Panc1 (cell line): Measurements from ENCODE around the gene KCNMA1.
"Not testable (repeated sequence)": the region's sequence is repeated elsewhere in the genome, so short reads cannot be mapped to it uniquely, and the experiment has no call there.

ENCODE experiments used
- POLR2AphosphoS5 ChIP-seq: IDR thresholded peaks from 2 replicates; pipeline ENCODE4 v1.6.1; 2012; ENCODE audit warnings: mild to moderate bottlenecking, low read depth, low read length, moderate library complexity
- SIN3A ChIP-seq: IDR thresholded peaks from 2 replicates; pipeline ENCODE4 v1.6.1; 2012; ENCODE audit warnings: low read depth, mild to moderate bottlenecking, low read length, moderate library complexity, borderline replicate concordance; ENCODE audit not compliant: insufficient read depth
- TF ChIP-seq, protein P1 (sequence below): fragments of 450-650 bp; IDR thresholded peaks from 2 replicates; pipeline ENCODE4 v1.5.1; 2017; ENCODE audit warnings: mild to moderate bottlenecking
- TF ChIP-seq, protein P2 (sequence below), 2 experiments: IDR thresholded peaks; 2 replicates each; pipeline ENCODE4 v1.6.1; 2011 to 2012; ENCODE audit warnings: low read depth in 2 of 2, control low read depth in 1 of 2, low read length in 1 of 2, mild to moderate bottlenecking in 1 of 2, moderate library complexity in 1 of 2; ENCODE audit not compliant: insufficient read depth in 1 of 2

DNA sequence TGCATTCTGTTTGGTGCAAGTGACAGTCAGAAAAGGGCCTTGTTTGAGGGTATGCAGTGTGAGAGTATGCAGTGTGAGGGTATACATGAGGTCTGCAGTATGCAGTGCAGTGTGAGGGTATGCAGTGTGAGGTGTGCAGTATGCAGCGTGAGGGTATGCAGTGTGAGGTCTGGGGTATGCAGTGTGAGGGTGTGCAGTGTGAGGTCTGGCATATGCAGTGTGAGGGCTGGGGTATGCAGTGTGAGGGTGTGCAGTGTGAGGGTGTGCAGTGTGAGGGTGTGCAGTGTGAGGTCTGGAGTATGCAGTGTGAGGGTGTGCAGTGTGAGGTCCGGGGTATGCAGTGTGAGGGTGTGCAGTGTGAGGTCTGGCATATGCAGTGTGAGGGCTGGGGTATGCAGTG, 117.8 kb downstream of the KCNMA1 start:
- TF ChIP-seq, protein P1, sequence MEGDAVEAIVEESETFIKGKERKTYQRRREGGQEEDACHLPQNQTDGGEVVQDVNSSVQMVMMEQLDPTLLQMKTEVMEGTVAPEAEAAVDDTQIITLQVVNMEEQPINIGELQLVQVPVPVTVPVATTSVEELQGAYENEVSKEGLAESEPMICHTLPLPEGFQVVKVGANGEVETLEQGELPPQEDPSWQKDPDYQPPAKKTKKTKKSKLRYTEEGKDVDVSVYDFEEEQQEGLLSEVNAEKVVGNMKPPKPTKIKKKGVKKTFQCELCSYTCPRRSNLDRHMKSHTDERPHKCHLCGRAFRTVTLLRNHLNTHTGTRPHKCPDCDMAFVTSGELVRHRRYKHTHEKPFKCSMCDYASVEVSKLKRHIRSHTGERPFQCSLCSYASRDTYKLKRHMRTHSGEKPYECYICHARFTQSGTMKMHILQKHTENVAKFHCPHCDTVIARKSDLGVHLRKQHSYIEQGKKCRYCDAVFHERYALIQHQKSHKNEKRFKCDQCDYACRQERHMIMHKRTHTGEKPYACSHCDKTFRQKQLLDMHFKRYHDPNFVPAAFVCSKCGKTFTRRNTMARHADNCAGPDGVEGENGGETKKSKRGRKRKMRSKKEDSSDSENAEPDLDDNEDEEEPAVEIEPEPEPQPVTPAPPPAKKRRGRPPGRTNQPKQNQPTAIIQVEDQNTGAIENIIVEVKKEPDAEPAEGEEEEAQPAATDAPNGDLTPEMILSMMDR, result not testable (repeated sequence)
- TF ChIP-seq, protein P2, sequence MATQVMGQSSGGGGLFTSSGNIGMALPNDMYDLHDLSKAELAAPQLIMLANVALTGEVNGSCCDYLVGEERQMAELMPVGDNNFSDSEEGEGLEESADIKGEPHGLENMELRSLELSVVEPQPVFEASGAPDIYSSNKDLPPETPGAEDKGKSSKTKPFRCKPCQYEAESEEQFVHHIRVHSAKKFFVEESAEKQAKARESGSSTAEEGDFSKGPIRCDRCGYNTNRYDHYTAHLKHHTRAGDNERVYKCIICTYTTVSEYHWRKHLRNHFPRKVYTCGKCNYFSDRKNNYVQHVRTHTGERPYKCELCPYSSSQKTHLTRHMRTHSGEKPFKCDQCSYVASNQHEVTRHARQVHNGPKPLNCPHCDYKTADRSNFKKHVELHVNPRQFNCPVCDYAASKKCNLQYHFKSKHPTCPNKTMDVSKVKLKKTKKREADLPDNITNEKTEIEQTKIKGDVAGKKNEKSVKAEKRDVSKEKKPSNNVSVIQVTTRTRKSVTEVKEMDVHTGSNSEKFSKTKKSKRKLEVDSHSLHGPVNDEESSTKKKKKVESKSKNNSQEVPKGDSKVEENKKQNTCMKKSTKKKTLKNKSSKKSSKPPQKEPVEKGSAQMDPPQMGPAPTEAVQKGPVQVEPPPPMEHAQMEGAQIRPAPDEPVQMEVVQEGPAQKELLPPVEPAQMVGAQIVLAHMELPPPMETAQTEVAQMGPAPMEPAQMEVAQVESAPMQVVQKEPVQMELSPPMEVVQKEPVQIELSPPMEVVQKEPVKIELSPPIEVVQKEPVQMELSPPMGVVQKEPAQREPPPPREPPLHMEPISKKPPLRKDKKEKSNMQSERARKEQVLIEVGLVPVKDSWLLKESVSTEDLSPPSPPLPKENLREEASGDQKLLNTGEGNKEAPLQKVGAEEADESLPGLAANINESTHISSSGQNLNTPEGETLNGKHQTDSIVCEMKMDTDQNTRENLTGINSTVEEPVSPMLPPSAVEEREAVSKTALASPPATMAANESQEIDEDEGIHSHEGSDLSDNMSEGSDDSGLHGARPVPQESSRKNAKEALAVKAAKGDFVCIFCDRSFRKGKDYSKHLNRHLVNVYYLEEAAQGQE (IDR thresholded peaks at IDR 0.05; ENCODE audit: insufficient read depth in 1 of 2, low read depth in 2 of 2, low read length in 1 of 2), result not testable (repeated sequence)
- TF ChIP-seq POLR2AphosphoS5, SIN3A: not testable (repeated sequence)
